T-helper 9 cell (primary cell): ENCODE data around the gene VCX3A.
"Not testable (repeated sequence)": the region's sequence is repeated elsewhere in the genome, so short reads cannot be mapped to it uniquely, and the experiment has no call there.

Source experiments
- DNase-seq: peaks from one replicate; pipeline ENCODE4 v3.0.0-alpha.2; 2020
- total RNA-seq, 2 donors: gene quantifications; one replicate each; lab custom pipeline; 2026; lab: John Stamatoyannopoulos, UW

VCX3A gene
- total RNA-seq, result 0 reads per million in 2 donors

DNA sequence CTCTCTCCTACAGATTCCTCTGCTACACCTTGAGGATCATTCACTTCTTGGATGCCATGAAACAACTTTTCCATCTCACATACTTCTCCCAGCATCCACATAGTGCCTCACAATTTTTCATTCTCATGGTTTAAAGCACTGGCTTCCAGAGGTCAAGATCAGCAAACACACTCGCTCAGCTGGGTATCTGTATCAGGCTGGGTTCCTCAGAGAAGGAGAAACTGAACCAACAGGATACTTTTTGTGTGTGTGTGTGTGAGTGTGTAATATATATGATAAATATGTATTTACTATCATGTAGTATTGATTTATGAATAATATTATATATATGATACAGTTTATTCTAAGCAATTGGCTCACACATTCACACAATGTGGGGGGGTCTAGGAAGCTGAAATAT lies at the start of gene VCX3A:
Gene VCX3A (minus strand): TSS at position 101 of the 400 bp plus-strand sequence. CDS start 621 bp downstream, outside the sequence.
- not testable (repeated sequence) for DNase-seq

DNA sequence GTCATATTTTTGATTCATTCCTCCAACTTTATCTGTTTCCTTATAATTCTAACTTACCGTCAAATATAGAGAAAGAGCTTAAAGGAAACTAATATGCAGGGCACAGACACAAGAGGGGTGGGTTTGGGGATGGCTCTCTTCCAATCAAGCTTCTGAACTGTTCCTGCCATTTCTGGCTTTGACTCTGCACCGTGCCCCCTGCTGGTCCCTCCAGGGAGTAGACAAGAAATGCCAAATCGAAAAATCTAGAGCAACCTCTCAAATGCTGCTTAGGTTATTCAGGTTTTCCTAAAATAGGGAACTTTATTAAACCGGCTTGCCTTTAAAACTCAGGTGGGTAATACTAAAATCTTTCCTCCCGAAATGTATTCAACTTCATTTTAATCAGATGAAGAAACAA lies 39.8 kb upstream of the VCX3A start:
- DNase-seq, result no peak

DNA sequence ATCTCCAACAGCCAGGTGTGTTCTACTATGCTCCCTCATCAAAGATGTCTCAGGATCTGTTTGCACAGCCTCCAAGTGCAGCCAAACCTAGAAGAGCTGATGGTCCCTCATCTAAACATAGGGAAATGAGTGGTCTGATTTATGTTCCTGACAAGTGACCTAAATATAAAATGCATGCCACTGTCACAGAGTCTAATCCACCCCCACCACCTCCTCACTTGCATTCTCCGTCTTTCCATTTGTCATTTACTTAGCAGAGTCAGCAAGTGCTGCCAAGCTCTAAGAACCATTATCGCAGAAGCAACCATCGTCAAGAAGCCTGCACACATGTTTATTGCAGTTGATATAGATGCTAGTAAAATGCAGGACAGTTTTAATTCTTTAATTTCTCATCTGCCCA lies 33.1 kb upstream of the VCX3A start:
- DNase-seq, result no peak

DNA sequence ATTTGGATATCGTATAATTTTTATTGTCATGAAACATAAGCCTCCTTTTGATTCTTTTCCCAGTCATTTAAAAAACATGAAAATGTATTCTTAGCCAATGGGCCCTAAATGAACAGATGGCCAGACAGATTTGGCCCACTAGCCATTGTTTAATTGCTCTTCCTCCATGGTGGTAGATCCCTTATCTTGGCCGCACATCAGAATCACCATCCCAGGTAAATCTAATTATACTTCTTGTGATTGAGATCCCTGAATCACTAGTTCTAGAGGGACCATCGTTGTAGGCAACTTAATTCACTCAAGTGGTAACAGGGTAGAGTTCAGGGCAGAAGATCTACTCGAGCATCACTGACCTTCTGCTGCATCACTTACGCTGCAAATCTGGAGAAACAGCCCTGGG lies 24.1 kb upstream of the VCX3A start:
- DNase-seq, result no peak

DNA sequence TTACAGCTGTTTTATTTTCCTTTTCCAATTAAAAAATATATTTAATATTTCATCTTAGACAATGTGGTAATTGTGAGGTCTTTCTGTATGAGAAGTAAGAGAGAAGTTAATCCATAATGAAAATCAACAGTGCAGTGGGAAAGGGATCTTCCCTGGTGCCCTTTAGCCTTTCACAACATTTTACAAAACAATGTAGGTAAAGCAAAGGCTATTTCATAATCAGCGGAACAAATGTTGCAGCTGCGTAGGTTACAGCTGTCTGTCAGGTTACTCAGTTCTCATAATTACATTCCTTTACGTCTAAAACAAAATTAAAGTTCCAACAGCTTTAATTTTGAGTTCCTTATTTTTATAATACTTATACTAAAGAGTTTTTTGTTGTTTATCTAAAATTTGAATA lies 22.8 kb upstream of the VCX3A start:
- DNase-seq, result no peak

DNA sequence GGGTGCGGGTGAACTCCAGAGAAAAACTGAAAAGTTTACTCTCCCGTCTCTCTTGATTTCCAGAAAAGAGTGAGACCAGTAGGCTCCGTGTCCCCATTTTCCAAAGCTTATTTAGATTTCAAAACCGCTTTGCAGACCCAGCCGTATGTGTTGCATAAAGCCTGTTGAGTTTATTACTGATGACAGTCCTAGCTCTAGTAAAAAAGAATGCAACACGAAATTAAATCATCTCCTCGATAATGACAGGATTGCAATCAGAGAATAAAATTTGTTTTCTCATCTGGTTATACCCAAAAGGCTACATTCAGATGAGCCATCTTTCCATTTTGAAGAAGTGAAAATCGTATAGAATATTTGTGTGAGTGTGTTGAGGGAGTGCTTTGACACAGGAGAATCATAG lies 16.1 kb upstream of the VCX3A start:
- DNase-seq, result no peak

DNA sequence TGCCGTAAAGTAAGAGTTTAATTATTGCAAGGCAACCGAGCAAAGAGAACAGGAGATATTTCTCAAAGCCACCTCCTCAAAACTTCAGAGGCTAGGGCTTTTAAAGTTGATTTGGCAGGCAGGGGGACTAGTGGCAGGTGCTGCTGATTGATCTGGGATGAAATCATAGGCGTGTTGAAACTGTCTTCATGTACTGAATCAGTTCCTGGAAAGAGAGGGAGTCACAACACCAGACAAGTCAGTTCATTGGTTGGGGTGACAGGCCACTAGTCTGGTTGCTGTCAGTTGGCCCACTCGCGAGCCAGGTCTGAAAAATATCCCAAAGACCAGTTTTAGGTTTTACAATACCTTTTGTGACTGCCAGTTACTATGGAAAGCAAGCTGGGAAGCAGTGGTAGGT lies 10.8 kb upstream of the VCX3A start:
- no peak for DNase-seq

DNA sequence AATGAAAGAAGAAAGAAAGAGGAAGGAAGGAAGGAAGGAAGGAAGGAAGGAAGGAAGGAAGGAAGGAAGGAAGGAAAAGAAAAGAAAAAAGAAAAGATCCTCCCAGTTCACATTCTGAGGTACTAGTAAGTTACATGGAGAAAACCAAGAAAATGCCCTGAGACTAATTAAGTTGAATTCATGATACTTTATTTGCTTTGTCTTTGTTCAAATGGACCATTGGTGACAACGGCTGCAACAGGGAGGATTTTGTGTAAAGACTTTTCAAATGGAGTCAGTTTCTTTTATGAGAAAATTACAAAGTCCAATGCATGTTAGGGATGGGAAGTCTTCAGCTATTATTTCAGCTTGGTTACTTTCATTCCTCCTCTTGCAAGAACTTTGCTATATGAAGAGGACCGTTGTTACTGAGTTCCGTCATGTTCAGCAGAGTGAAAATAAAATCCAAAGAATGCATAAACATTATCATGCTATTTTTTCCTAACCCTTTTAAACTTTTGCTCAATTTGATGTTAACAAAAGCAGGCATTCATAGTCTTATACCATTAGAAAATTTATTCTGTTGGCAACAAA lies 8.3 kb downstream of the VCX3A start:
- no peak for DNase-seq

DNA sequence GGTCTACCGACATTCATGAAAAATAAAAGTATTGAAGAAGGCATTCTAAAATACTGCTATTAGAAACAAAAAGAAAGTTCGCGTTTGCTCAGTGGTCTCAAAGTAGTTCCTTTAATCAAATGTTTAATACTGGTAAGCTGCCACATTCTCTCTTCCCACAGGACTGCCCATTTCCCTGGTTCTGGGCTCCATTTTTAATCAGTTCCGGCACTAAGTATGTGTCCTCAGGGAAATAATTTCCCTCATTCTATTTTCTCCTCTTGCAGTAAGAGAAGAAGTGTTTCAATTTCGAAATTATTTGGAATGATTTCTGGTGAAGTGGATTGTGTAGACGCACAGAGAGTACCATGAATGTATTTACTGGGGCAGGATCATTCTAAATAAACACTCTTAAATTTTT lies 17.5 kb downstream of the VCX3A start:
- DNase-seq, result no peak

DNA sequence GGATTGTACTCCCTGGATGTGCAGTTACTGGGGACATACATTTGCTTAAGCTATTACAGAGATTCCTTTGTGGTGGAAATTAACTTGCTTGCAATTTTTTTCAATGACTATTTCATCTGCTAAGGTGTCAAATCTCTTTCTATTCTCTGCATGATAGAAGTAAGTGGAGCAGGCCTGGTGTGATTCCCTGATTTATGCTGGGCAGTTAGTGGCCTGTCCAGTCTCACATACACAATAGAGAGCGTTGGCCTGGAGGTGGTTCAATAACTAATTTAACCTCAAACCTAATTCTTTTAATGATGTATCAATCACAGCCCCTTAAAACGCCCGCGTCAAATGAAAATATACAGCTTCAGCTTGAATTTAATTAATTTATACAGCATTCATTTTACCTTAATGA lies 28.5 kb downstream of the VCX3A start:
- DNase-seq, result no peak

DNA sequence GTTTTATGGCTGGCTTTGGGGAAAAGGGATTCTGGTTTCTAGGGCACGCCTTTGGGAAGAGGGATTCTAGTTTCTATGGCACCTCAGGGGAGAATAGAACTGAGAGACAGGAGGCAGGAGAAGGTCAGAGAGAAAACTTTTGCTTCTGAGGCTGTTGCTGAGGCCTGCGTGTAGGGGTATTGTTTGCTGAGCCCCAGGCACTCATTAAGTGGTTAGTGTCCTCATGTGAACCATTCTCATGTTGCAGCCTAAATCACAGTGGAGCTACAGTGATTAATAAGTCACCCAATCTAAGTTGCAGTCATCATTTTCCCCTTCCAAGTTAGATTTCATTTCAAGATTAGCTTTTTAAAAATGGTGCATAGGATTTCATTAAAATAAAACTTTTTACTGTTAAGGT lies 29.0 kb downstream of the VCX3A start:
- DNase-seq, result no peak

DNA sequence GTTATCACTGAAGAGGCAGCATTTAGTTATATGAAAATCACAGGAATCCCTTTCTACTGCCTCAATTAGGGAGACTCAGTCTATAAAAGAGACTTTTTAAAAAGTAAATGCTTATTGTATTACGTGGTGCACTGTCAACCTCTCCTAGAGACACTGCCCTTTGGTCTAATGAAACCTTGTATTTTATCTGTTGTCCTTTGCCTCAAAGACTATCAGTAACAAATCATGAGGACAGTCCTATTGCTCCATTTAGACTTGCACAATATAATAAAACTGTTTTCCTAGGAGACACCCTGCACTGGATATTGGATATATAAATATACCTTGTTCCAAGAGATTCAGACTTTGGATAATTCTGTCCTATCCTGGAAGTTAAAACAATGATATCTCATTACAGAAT lies 34.2 kb downstream of the VCX3A start:
- no peak for DNase-seq

DNA sequence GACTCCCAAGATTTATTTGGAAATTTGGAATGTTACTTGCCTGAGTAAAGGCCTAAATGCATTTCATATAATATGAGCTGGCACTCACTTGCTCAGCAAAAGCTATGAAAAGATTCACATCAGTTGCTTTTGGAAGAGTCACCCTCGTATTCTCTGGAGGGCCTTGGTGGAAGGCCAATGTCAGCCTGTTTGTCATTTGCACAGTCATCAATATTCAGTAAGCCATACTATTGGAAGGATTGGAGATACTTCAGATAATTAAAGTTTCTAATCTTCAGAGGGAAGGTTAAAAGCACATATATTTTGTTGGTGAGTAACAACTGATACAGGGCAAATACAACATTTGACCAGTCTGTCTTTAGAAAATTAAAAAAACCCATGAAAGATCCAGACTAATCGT lies 36.6 kb downstream of the VCX3A start:
- no peak for DNase-seq
